OCI-LY1 (cell line): ENCODE data around the gene MUC12.
"Not testable (repeated sequence)": the region's sequence is repeated elsewhere in the genome, so short reads cannot be mapped to it uniquely, and the experiment has no call there.

ENCODE experiments used
- H2AFZ ChIP-seq: fragments of 200-600 bp; sonication (generic), shearing (Covaris generic); 2 replicates; pipeline ENCODE4 v1.6.0; 2014; ENCODE audit warnings: antibody characterized with exemption, mild to moderate bottlenecking, low read length
- H3F3A ChIP-seq: fragments of 200-600 bp; sonication (generic), shearing (Covaris generic); 2 replicates; pipeline ENCODE4 v1.6.0; 2014; ENCODE audit warnings: mild to moderate bottlenecking, antibody characterized with exemption, low read length, moderate library complexity; ENCODE audit not compliant: insufficient read depth
- H3K27ac ChIP-seq: fragments of 200-600 bp; sonication (generic); 2 replicates; pipeline ENCODE4 v1.5.1; 2014; ENCODE audit warnings: low read length, mixed run types, mild to moderate bottlenecking, low read depth; ENCODE audit not compliant: poor library complexity, severe bottlenecking
- H3K27me3 ChIP-seq: fragments of 200-600 bp; sonication (generic); 2 replicates; pipeline ENCODE4 v1.6.0; 2014; ENCODE audit warnings: antibody characterized with exemption, mild to moderate bottlenecking, low read length, moderate library complexity; ENCODE audit not compliant: insufficient read depth
- H3K36me3 ChIP-seq: fragments of 200-600 bp; sonication (generic); 2 replicates; pipeline ENCODE4 v1.6.1; 2014; ENCODE audit warnings: mild to moderate bottlenecking, antibody characterized with exemption, low read length, moderate library complexity, mixed read lengths; ENCODE audit not compliant: insufficient read depth
- H3K4me1 ChIP-seq: fragments of 200-600 bp; sonication (generic); 2 replicates; pipeline ENCODE4 v1.5.1; 2014; ENCODE audit warnings: mild to moderate bottlenecking, low read length, moderate library complexity; ENCODE audit not compliant: insufficient read depth, severe bottlenecking
- H3K4me2 ChIP-seq: fragments of 200-600 bp; sonication (generic), shearing (Covaris generic); 2 replicates; pipeline ENCODE4 v1.6.1; 2014; ENCODE audit warnings: low read length
- H3K4me3 ChIP-seq: fragments of 200-600 bp; sonication (generic); 2 replicates; pipeline ENCODE4 v1.5.1; 2014; ENCODE audit warnings: low read length, low read depth, mild to moderate bottlenecking, mixed read lengths; ENCODE audit not compliant: poor library complexity, severe bottlenecking
- H3K79me2 ChIP-seq: fragments of 200-600 bp; shearing (Covaris generic); 2 replicates; pipeline ENCODE4 v1.6.1; 2016; ENCODE audit warnings: mixed run types, low read length, mixed read lengths; ENCODE audit not compliant: insufficient read depth
- H3K9ac ChIP-seq: fragments of 200-600 bp; sonication (generic), shearing (Covaris generic); 2 replicates; pipeline ENCODE4 v1.6.1; 2014; ENCODE audit warnings: mild to moderate bottlenecking, low read length, mixed read lengths
- H3K9me2 ChIP-seq: fragments of 200-600 bp; sonication (generic), shearing (Covaris generic); 2 replicates; pipeline ENCODE4 v1.6.1; 2014; ENCODE audit warnings: low read depth, mild to moderate bottlenecking, low read length, mixed read lengths
- H3K9me3 ChIP-seq: fragments of 200-600 bp; shearing (Covaris generic); 2 replicates; pipeline ENCODE4 v1.6.1; 2014; ENCODE audit warnings: low read length, mixed read lengths
- H4K20me1 ChIP-seq: fragments of 200-600 bp; sonication (generic), shearing (Covaris generic); 2 replicates; pipeline ENCODE4 v1.6.0; 2016; ENCODE audit warnings: mild to moderate bottlenecking, low read length; ENCODE audit not compliant: insufficient read depth
- CTCF ChIP-seq: fragments of 200-600 bp; sonication (generic), shearing (Covaris generic); IDR thresholded peaks from 2 replicates; pipeline ENCODE4 v1.5.1; 2017; ENCODE audit warnings: mild to moderate bottlenecking, antibody characterized with exemption, low read length, moderate library complexity, mixed read lengths
- EZH2 ChIP-seq: fragments of 200-600 bp; sonication (generic), shearing (Covaris generic); IDR thresholded peaks from 2 replicates; pipeline ENCODE4 v1.8.0; 2017; ENCODE audit warnings: borderline replicate concordance, mixed run types, mild to moderate bottlenecking, antibody characterized with exemption, low read length, moderate library complexity, mixed read lengths

The MUC12 gene

DNA sequence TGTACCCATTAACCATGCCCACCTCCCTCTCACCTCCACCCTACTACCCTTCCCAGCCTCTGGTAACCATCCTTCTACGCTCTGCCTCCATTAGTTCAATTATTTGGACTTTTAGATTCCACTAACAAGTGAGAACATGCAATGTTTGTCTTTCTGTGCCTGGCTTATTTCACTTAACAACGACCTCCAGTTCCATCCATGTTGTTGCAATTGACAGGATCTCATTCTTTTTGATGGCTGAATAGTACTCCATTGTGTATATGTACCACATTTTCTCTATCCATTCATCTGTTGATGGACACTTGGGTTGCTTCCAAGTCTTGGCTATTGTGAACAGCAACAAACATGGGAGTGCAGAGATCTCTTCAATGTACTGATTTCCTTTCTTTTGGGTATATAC is 38.0 kb downstream of the MUC12 start:
- H3K4me2 ChIP-seq, H4K20me1 ChIP-seq, H3K79me2 ChIP-seq, H3K9ac ChIP-seq, H3F3A ChIP-seq, H3K9me3 ChIP-seq, H3K4me1 ChIP-seq, H3K27ac ChIP-seq, H3K4me3 ChIP-seq, H3K27me3 ChIP-seq, H3K36me3 ChIP-seq, H2AFZ ChIP-seq, H3K9me2 ChIP-seq: not testable (repeated sequence)

DNA sequence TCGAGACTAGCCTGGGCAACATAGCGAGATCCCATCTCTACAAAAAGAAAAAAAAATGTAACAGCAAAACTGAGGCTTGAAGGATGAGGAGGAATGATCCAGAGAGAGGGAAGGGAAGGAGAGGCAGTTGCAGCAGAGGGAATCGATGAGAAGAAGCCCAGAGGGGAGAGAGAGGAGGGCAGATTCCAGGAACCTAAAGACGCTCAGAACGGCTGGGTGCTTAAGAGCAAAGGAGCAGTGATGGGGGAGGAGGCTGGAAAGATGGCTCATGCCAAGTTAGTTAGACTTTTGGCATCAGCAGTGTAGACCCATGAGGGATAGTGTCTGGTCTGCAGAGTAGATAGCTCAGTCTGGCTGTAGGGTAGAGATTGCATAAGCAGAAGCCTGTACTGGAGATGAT is 40.3 kb downstream of the MUC12 start:
- Histone ChIP-seq H3K4me3 (no peak overlapping the region), H3K27me3 (no peaks in the 10 kb centered on the region), H3K79me2 (no peaks in the 10 kb centered on the region)

GRCh38 chr7:101012931-101013330 is 43.6 kb downstream of the MUC12 start:
- Histone ChIP-seq H3K9me3 (no peaks in the 10 kb centered on the region), H3K4me3 (no peak overlapping the region), H4K20me1 (no peaks in the 10 kb centered on the region), H3K4me1 (peaks cover 3% of the 10 kb centered on the region), H3K79me2 (no peaks in the 10 kb centered on the region), H3K9ac (no peak overlapping the region), H2AFZ (no peak overlapping the region), H3K27ac (no peak overlapping the region), H3K36me3 (no peaks in the 10 kb centered on the region), H3F3A (no peaks in the 10 kb centered on the region), H3K27me3 (peaks cover 9% of the 10 kb centered on the region; the same call in 1 of the 2 replicates), H3K9me2 (no peaks in the 10 kb centered on the region), H3K4me2 (no peak overlapping the region)
- TF ChIP-seq CTCF (no peak), EZH2 (no peak)

More for the DNA sequence above, 40.3 kb downstream of the MUC12 start:
- Histone ChIP-seq H3F3A (no peaks in the 10 kb centered on the region), H3K27ac (no peak overlapping the region), H3K36me3 (no peaks in the 10 kb centered on the region), H3K4me1 (no peaks in the 10 kb centered on the region), H3K4me2 (no peak overlapping the region), H4K20me1 (no peaks in the 10 kb centered on the region), H2AFZ (no peak overlapping the region), H3K9ac (no peak overlapping the region), H3K9me2 (no peaks in the 10 kb centered on the region), H3K9me3 (no peaks in the 10 kb centered on the region)
- TF ChIP-seq EZH2 = no peak
- TF ChIP-seq CTCF = no peak

- Histone ChIP-seq H3K4me2 (no peak overlapping the region), H3K27ac (no peak overlapping the region), H3K27me3 (peaks cover 9% of the 10 kb centered on the region), H3K9ac (no peak overlapping the region), H3K79me2 (no peaks in the 10 kb centered on the region), H3K4me3 (no peak overlapping the region), H3K9me3 (no peaks in the 10 kb centered on the region), H3F3A (no peaks in the 10 kb centered on the region), H3K9me2 (no peaks in the 10 kb centered on the region), H3K4me1 (peaks cover 3% of the 10 kb centered on the region), H4K20me1 (no peaks in the 10 kb centered on the region), H3K36me3 (no peaks in the 10 kb centered on the region), H2AFZ (no peak overlapping the region)
- TF ChIP-seq CTCF (no peak), EZH2 (no peak)
These were observed 46.3 kb downstream of the MUC12 start for GRCh38 chr7:101015626-101016025.
